ENCODE measurements around the gene HOPX.

Gene HOPX

GRCh38 chr4:56705334-56705733 lies 24.2 kb upstream of the HOPX start:
- no peaks in the 10 kb centered on the region for H3K27me3 ChIP-seq (ENCODE audit: insufficient read depth, poor library complexity, severe bottlenecking)
- no peak overlapping the region for H3K4me3 ChIP-seq (replicated peaks; ENCODE audit: insufficient read depth, low read length)
- no peak for DNase-seq (ENCODE audit: low read depth in 1 of 2, low spot score in 1 of 2)
- no peak overlapping the region for H3K27ac ChIP-seq (replicated peaks)
- no peak for TF ChIP-seq CTCF (IDR thresholded peaks at IDR 0.05; ENCODE audit: insufficient read depth, low read length)

DNA sequence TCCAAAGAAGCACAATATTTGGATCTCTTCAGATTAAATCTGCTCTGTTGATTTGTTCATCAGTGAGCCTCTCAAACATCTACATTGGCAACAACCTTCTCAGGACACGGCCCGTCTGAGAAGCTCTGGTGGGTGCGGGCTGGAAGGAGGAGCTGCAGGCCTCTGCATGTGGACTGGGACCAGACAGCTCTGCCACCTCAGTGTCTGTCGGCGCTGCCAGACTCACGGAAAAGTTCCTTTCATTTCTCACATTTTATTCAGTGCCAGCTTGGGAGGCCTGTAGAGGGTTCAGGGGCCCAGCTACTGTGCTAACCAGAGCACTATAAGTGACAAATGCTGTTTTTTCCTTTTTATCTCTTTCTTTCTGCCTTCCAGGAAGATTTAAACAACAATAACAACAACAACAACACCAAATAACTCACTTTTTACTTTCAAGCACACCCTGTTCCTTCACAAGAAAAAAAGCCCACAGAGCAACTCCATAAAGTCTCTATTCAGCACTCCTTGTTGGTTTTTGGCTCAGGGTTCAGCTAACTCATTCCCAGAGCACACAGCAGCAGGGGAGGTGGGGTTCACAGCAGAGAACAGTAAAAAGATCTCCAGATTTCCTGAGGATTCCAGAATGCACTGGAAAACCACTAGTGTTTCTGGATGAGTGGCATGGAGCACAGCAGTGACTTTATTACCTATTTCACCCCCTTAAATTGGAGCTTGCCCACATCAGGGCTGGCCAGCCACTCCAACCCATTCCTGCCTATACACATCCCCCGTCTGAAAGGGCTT lies 23.2 kb upstream of the HOPX start:
- H3K4me3 ChIP-seq (replicated peaks; ENCODE audit: insufficient read depth, low read length), result no peak overlapping the region
- TF ChIP-seq CTCF (IDR thresholded peaks at IDR 0.05; ENCODE audit: insufficient read depth, low read length) (no peak), POLR2AphosphoS5 (IDR thresholded peaks at IDR 0.05; ENCODE audit: low read depth) (no peak), SPI1 (IDR thresholded peaks at IDR 0.05; ENCODE audit: borderline replicate concordance, low read depth) (no peak), GABPA (IDR thresholded peaks at IDR 0.05; ENCODE audit: low read depth) (no peak)
- TF ChIP-seq, protein P1, sequence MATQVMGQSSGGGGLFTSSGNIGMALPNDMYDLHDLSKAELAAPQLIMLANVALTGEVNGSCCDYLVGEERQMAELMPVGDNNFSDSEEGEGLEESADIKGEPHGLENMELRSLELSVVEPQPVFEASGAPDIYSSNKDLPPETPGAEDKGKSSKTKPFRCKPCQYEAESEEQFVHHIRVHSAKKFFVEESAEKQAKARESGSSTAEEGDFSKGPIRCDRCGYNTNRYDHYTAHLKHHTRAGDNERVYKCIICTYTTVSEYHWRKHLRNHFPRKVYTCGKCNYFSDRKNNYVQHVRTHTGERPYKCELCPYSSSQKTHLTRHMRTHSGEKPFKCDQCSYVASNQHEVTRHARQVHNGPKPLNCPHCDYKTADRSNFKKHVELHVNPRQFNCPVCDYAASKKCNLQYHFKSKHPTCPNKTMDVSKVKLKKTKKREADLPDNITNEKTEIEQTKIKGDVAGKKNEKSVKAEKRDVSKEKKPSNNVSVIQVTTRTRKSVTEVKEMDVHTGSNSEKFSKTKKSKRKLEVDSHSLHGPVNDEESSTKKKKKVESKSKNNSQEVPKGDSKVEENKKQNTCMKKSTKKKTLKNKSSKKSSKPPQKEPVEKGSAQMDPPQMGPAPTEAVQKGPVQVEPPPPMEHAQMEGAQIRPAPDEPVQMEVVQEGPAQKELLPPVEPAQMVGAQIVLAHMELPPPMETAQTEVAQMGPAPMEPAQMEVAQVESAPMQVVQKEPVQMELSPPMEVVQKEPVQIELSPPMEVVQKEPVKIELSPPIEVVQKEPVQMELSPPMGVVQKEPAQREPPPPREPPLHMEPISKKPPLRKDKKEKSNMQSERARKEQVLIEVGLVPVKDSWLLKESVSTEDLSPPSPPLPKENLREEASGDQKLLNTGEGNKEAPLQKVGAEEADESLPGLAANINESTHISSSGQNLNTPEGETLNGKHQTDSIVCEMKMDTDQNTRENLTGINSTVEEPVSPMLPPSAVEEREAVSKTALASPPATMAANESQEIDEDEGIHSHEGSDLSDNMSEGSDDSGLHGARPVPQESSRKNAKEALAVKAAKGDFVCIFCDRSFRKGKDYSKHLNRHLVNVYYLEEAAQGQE (IDR thresholded peaks at IDR 0.05; ENCODE audit: insufficient replicate concordance, low read depth), result no peak
- no peak overlapping the region for H3K27ac ChIP-seq (replicated peaks)
- H3K27me3 ChIP-seq (ENCODE audit: insufficient read depth, poor library complexity, severe bottlenecking), result no peaks in the 10 kb centered on the region
- DNase-seq (ENCODE audit: low read depth in 1 of 2, low spot score in 1 of 2), result no peak

DNA sequence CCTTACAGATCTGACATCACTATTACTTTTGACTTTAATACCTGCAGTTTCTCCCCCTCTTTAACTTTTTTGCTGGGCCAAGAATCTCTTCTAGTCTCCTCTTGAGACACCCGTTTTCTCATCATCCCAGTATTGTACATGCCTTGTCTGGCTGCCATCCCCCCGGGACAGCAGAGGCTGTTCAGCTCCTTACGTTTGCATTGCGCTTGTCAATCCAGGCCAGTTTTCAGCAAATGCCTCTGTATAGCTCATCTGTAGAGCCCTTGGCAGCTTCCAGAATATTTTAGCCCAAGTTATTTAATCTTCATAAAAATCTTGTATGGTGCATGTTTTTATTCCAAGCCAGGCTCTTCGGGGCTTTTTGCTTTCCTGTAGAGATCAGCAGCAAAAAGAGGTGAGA lies 22.3 kb upstream of the HOPX start:
- Histone ChIP-seq H3K27ac (replicated peaks) (no peak overlapping the region), H3K4me3 (replicated peaks; ENCODE audit: insufficient read depth, low read length) (no peak overlapping the region), H3K27me3 (ENCODE audit: insufficient read depth, poor library complexity, severe bottlenecking) (no peaks in the 10 kb centered on the region)
- TF ChIP-seq SPI1 (IDR thresholded peaks at IDR 0.05; ENCODE audit: borderline replicate concordance, low read depth), result no peak
- TF ChIP-seq, protein P1 (IDR thresholded peaks at IDR 0.05; ENCODE audit: insufficient replicate concordance, low read depth), result no peak
- TF ChIP-seq CTCF (IDR thresholded peaks at IDR 0.05; ENCODE audit: insufficient read depth, low read length), result no peak
- no peak for DNase-seq (ENCODE audit: low read depth in 1 of 2, low spot score in 1 of 2)

GRCh38 chr4:56701644-56702043 lies 20.5 kb upstream of the HOPX start:
- Histone ChIP-seq H3K27me3 (ENCODE audit: insufficient read depth, poor library complexity, severe bottlenecking) (no peaks in the 10 kb centered on the region), H3K27ac (replicated peaks) (no peak overlapping the region), H3K4me3 (replicated peaks; ENCODE audit: insufficient read depth, low read length) (no peak overlapping the region)
- TF ChIP-seq SPI1 (IDR thresholded peaks at IDR 0.05; ENCODE audit: borderline replicate concordance, low read depth) (no peak), CTCF (IDR thresholded peaks at IDR 0.05; ENCODE audit: insufficient read depth, low read length) (no peak), GABPA (IDR thresholded peaks at IDR 0.05; ENCODE audit: low read depth) (no peak), POLR2AphosphoS5 (IDR thresholded peaks at IDR 0.05; ENCODE audit: low read depth) (no peak)
- TF ChIP-seq, protein P1 (IDR thresholded peaks at IDR 0.05; ENCODE audit: insufficient replicate concordance, low read depth), result no peak
- DNase-seq (ENCODE audit: low read depth in 1 of 2, low spot score in 1 of 2), result no peak

Data from HL-60 (cell line).